ENCODE results near the gene NRIP3.
"Not testable (repeated sequence)": the region's sequence is repeated elsewhere in the genome, so short reads cannot be mapped to it uniquely, and the experiment has no call there.

NRIP3 gene

DNA sequence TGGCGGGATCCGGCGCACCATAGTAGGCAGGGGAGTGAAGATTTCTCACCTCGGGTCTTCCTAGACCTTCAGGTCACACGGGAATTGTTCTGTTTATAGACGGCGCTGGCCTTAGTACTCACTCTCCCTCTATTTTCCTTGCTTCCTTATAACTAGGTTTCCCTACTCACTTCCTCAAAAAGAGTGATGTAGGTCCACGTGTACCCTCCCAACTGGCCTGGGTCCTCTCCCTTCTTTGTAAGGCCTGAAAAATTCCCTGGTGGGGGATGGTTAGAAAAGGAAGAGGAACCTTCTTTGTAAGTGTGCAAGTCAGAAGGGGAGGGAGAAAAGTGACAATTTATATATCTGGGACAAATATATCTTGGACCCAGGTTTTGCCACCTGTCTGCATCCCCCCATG is 36.6 kb downstream of the NRIP3 start:
- DNase-seq, result no peak

- DNase-seq, result peak; percentile 48
Measured at GRCh38 chr11:8964324-8965320, 39.2 kb downstream of the NRIP3 start, which contains the start of gene TMEM9B. Gene TMEM9B, minus strand, starts transcription at chr11:8964442. Its CDS starts 129 bp downstream, at chr11:8964313.

GRCh38 chr11:8963569-8964323 is 40.1 kb downstream of the NRIP3 start:
- DNase-seq, result peak; percentile 29

GRCh38 chr11:8962841-8963240 is 41.0 kb downstream of the NRIP3 start:
- DNase-seq, result no peak

DNA sequence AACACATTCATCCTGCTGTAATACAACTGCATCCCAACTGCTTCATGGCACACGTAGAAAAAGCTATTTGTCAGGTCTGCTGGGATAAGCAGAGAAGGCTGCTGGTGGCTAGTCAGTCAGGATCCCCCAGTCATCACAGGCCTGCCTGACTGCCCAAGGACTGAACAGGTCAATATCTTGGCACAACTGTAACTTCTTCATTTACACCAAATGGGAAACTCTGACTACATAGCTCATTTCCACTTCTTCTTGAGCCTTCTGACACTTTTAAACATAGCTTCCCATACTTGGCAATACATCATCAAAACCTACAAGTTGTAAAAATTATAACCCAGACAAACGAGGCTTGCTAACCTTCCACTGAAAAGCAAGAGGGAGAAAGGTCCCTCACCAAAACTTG is 42.4 kb downstream of the NRIP3 start:
- no peak for DNase-seq

GRCh38 chr11:8959546-8960166 is 44.1 kb downstream of the NRIP3 start:
- peak; percentile 5 for DNase-seq

GRCh38 chr11:8956860-8957259 is 46.9 kb downstream of the NRIP3 start:
- DNase-seq, result no peak

DNA sequence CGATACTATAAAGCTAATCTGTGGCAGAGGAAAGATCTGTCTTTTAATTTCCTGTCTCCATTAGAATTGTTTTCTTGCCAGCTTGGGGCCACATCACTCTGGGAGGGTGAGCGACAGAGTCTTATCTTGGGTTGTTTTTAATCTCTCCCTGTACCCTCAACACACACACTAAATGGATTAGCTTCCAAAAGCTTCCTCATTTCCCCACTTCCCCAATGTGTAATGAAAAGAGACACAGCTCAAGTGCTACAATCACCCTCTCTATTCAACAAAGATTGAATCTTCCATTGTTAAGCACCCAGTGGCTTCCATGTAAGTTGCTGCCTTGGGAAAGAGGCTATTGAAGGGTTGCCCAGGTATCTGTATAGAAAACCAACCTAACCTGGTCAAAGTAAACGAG is 54.9 kb downstream of the NRIP3 start:
- DNase-seq, result no peak

- no peak for DNase-seq
Measured at GRCh38 chr11:8947230-8947943, 56.4 kb downstream of the NRIP3 start.

- no peak for DNase-seq
Measured at GRCh38 chr11:8942518-8943066, 61.2 kb downstream of the NRIP3 start, which contains the start of gene ASCL3. Gene ASCL3, minus strand, starts transcription at chr11:8943016. Its CDS starts 4,855 bp downstream, at chr11:8938161.

- DNase-seq, result no peak
Measured at GRCh38 chr11:8941341-8942103, 62.3 kb downstream of the NRIP3 start.

DNA sequence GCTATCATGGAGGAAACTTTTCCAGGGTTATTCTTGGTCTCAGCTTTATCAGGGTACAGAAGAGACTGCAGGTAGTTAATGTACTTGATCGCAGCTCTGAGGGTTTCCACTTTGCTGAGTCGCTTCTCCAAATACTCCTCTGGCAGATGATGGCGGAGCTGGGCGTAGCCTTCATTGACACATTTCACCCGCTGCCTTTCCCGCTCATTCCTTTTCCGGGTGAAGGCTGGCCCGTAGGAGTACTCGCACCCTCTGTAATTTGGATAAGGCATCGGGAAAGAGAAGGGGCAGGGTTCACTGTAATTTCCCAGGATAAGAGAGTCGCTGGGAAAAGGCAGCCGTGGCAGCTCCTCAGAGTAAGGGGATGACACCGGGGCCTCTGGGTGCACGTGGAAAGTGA is 66.1 kb downstream of the NRIP3 start:
- DNase-seq, result no peak

GRCh38 chr11:8937159-8937558 is 66.6 kb downstream of the NRIP3 start:
- DNase-seq, result no peak

- not testable (repeated sequence) for DNase-seq
Measured at GRCh38 chr11:8935789-8936188, 68.0 kb downstream of the NRIP3 start.

GRCh38 chr11:8934742-8935488 is 68.9 kb downstream of the NRIP3 start:
- no peak for DNase-seq

- DNase-seq, result no peak
Measured at GRCh38 chr11:8933931-8934330, 69.9 kb downstream of the NRIP3 start.

- no peak for DNase-seq
Measured at GRCh38 chr11:8932564-8933180, 71.1 kb downstream of the NRIP3 start, which contains the start of gene C11orf16. Gene C11orf16, minus strand, starts transcription at chr11:8932947. Its CDS starts 639 bp downstream, at chr11:8932308.

Measured in DMS 273 treated with DMSO at 0.1 percent for 48 hours (cell line).